ENCODE measurements around the gene IFITM1. TPM values are rescaled to one million over a fixed set of nuclear protein-coding genes. Genes with fewer than 3 reads are reported as not detected.

Gene IFITM1
- polyA plus RNA-seq, 3 donors: 26.0 to 49.5 (median 36.3) TPM

- Mint-ChIP-seq H3K9me3 (peaks cover 0 to 4% (median 0%) of the 10 kb centered on the region in 7 donors), H3K36me3 (peaks cover 5 to 7% of the 10 kb centered on the region in 2 donors), H3K27ac (peak overlapping the region in 2 of 7 donors; percentile 45 to 50), H3K4me1 (peaks cover 42% of the 10 kb centered on the region), H3K27me3 (ENCODE audit: low read depth in 3 of 3) (peaks cover 12 to 19% (median 14%) of the 10 kb centered on the region in 3 donors), H3K4me3 (no peak overlapping the region)
- intact Hi-C loops (cut with micrococcal nuclease): loop anchor here (2.0 to 10.0 kb wide), 4 partner anchors 15 to 54 kb away; partner anchors contain the start of gene IFITM3 (in 1 of the 2)
- peaks cover 15% of the 10 kb centered on the region for H3K79me2 ChIP-seq (ENCODE audit: insufficient read depth, low read length)
- peaks cover 33 to 51% of the 10 kb centered on the region in 2 donors for H3K4me1 ChIP-seq (ENCODE audit: control insufficient read depth in 1 of 2, insufficient read depth in 2 of 2, low read length in 2 of 2)
- H3K27ac ChIP-seq (ENCODE audit: low read depth in 1 of 2, low read length in 2 of 2): no peak overlapping the region
- H3K4me2 ChIP-seq (replicated peaks; ENCODE audit: extremely low read depth, low read length, poor library complexity, severe bottlenecking): no peak overlapping the region
- H2AFZ ChIP-seq (ENCODE audit: insufficient read depth, low read depth, low read length, poor library complexity, severe bottlenecking): no peak overlapping the region
- no peaks in the 10 kb centered on the region for H3K36me3 ChIP-seq (replicated peaks in 1 of 2; ENCODE audit: control insufficient read depth in 1 of 2, insufficient read depth in 2 of 2, low read length in 2 of 2)
- 95% methylated on average over 10 of the region's 10 CpGs for WGBS (ENCODE audit: insufficient coverage)
- H3K9ac ChIP-seq (ENCODE audit: insufficient read depth, low read length, poor library complexity, severe bottlenecking): no peak overlapping the region
- no peaks in the 10 kb centered on the region for H3K9me3 ChIP-seq (replicated peaks in 1 of 2; ENCODE audit: control insufficient read depth in 1 of 2, insufficient read depth in 1 of 2, low read length in 2 of 2)
- H4K20me1 ChIP-seq (ENCODE audit: insufficient read depth, low read length): no peaks in the 10 kb centered on the region
- H3K27me3 ChIP-seq (ENCODE audit: control insufficient read depth in 2 of 2, insufficient read depth in 2 of 2, low read length in 2 of 2): peaks cover 0 to 5% of the 10 kb centered on the region in 2 donors
- no peak overlapping the region for H3K4me3 ChIP-seq (replicated peaks in 1 of 3; ENCODE audit: low read depth in 2 of 3, low read length in 3 of 3)
- TF ChIP-seq CTCF (IDR thresholded peaks at IDR 0.05): no peak
- DNase-seq: no peak
These were observed 8.0 kb upstream of the IFITM1 start for GRCh38 chr11:305844-306211.

DNA sequence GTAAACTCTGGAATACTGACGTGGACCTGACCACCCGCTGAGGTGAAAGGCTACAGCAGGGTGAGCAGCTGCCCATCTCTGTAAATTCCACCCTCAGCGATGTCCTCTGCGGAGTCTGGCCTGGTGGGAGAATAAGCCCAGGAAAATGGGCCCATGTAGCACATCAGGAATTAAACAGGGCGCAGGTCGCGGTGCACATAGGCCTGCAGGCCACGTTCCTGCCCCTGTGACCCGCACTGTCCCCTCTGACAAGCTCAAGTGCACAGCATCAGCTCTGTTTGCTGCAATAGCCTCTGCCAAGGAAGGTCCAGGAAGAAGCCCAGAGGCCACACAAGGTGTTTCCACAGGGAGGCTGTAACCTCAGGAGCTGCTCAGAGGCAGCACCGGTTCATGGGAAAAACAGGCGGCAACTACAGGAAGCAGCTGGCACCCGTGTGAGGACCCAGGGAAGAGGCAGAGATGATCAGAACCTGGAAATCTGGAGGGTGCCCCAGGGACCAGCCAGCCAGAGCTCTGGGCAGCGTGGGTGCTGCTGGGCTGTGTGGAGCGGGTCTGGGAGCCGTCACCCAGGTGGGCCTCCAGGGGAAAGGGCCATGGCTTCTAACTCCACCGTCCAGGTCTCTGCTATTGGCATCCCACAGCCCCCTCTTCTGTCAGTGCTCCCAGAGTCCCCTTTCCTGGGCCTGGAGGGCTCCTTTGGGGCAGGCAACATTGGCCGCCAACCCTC, 7.0 kb upstream of the IFITM1 start:
- H3K27me3 Mint-ChIP-seq (ENCODE audit: low read depth in 3 of 3): peaks cover 9 to 20% (median 13%) of the 10 kb centered on the region in 3 donors
- H3K4me3 Mint-ChIP-seq: no peak overlapping the region
- Histone ChIP-seq H4K20me1 (ENCODE audit: insufficient read depth, low read length) (no peaks in the 10 kb centered on the region), H3K79me2 (ENCODE audit: insufficient read depth, low read length) (peaks cover 15% of the 10 kb centered on the region), H3K36me3 (replicated peaks in 1 of 2; ENCODE audit: control insufficient read depth in 1 of 2, insufficient read depth in 2 of 2, low read length in 2 of 2) (no peaks in the 10 kb centered on the region), H3K4me3 (replicated peaks in 1 of 3; ENCODE audit: low read depth in 2 of 3, low read length in 3 of 3) (no peak overlapping the region), H3K27ac (ENCODE audit: low read depth in 1 of 2, low read length in 2 of 2) (peak overlapping the region in 1 of 2 donors; percentile 41), H3K4me1 (ENCODE audit: control insufficient read depth in 1 of 2, insufficient read depth in 2 of 2, low read length in 2 of 2) (peaks cover 36 to 55% of the 10 kb centered on the region in 2 donors), H3K27me3 (ENCODE audit: control insufficient read depth in 2 of 2, insufficient read depth in 2 of 2, low read length in 2 of 2) (peaks cover 0 to 8% of the 10 kb centered on the region in 2 donors), H3K9ac (ENCODE audit: insufficient read depth, low read length, poor library complexity, severe bottlenecking) (no peak overlapping the region), H3K9me3 (replicated peaks in 1 of 2; ENCODE audit: control insufficient read depth in 1 of 2, insufficient read depth in 1 of 2, low read length in 2 of 2) (no peaks in the 10 kb centered on the region), H2AFZ (ENCODE audit: insufficient read depth, low read depth, low read length, poor library complexity, severe bottlenecking) (no peak overlapping the region), H3K4me2 (replicated peaks; ENCODE audit: extremely low read depth, low read length, poor library complexity, severe bottlenecking) (no peak overlapping the region)
- TF ChIP-seq CTCF (IDR thresholded peaks at IDR 0.05): no peak
- 82% methylated on average over 17 of the region's 17 CpGs for WGBS (ENCODE audit: insufficient coverage)
- intact Hi-C loops (cut with micrococcal nuclease): loop anchor here (2.0 to 10.0 kb wide), 4 partner anchors 14 to 55 kb away; partner anchors contain the start of gene IFITM3 (in 1 of the 2)
- peaks cover 44% of the 10 kb centered on the region for H3K4me1 Mint-ChIP-seq
- peak overlapping the region in 1 of 7 donors; percentile 91 for H3K27ac Mint-ChIP-seq
- H3K9me3 Mint-ChIP-seq: peaks cover 0 to 4% (median 0%) of the 10 kb centered on the region in 7 donors
- DNase-seq: no peak
- peaks cover 5 to 7% of the 10 kb centered on the region in 2 donors for H3K36me3 Mint-ChIP-seq
